Endothelial cell of umbilical vein (primary cell): ENCODE measurements around the gene BHLHA15.
"Not testable (repeated sequence)": the region's sequence is repeated elsewhere in the genome, so short reads cannot be mapped to it uniquely, and the experiment has no call there.

Source experiments
- EZH2 ChIP-seq: IDR thresholded peaks from 2 replicates; pipeline ENCODE4 v1.6.1; 2012; ENCODE audit warnings: borderline replicate concordance, low read depth, mild to moderate bottlenecking, moderate library complexity, low read length, inconsistent platforms; ENCODE audit not compliant: severe bottlenecking
- MYC ChIP-seq: IDR thresholded peaks from one replicate; pipeline ENCODE4 v1.6.1; 2011; ENCODE audit warnings: mild to moderate bottlenecking, low read depth, low read length
- POLR2A ChIP-seq: IDR thresholded peaks from 2 replicates; pipeline ENCODE4 v1.6.1; 2012; ENCODE audit warnings: low read depth, mild to moderate bottlenecking, control low read depth, low read length
- TF ChIP-seq, protein P1 (sequence below), 2 donors: IDR thresholded peaks; 1 replicate in 1 of 2; 2 replicates in 1 of 2; pipeline ENCODE4 v1.5.1; 2011; ENCODE audit warnings: low read length in 2 of 2, mild to moderate bottlenecking in 2 of 2, moderate library complexity in 2 of 2, control low read depth in 1 of 2, inconsistent platforms in 1 of 2, low read depth in 1 of 2; ENCODE audit not compliant: insufficient read depth in 1 of 2; ENCODE audit errors: extremely low read depth in 1 of 2

DNA sequence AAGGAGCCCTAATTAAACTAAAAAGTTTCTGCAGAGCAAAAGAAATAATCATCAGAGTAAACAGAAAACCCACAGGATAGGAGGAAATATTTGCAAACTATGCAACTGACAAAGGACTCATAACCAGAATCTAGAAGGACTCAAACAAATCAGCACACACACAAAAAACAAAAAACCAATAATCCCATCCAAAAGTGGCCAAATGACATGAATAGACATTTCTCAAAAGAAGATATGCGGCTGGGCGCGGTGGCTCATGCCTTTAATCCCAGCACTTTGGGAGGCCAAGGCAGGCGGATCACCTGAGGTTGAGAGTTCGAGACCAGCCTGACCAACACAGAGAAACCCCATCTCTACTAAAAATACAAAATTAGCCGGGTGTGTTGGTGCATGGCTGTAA, 8.1 kb downstream of the BHLHA15 start:
- not testable (repeated sequence) for TF ChIP-seq EZH2, POLR2A, MYC
- TF ChIP-seq, protein P1, sequence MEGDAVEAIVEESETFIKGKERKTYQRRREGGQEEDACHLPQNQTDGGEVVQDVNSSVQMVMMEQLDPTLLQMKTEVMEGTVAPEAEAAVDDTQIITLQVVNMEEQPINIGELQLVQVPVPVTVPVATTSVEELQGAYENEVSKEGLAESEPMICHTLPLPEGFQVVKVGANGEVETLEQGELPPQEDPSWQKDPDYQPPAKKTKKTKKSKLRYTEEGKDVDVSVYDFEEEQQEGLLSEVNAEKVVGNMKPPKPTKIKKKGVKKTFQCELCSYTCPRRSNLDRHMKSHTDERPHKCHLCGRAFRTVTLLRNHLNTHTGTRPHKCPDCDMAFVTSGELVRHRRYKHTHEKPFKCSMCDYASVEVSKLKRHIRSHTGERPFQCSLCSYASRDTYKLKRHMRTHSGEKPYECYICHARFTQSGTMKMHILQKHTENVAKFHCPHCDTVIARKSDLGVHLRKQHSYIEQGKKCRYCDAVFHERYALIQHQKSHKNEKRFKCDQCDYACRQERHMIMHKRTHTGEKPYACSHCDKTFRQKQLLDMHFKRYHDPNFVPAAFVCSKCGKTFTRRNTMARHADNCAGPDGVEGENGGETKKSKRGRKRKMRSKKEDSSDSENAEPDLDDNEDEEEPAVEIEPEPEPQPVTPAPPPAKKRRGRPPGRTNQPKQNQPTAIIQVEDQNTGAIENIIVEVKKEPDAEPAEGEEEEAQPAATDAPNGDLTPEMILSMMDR (IDR thresholded peaks at IDR 0.05; ENCODE audit: extremely low read depth in 1 of 2, insufficient read depth in 1 of 2, low read depth in 1 of 2, low read length in 2 of 2), result not testable (repeated sequence)
